ENCODE measurements around the gene ZFYVE26. TPM values are rescaled to one million over a fixed set of nuclear protein-coding genes. Genes with fewer than 3 reads are reported as not detected.

The ZFYVE26 gene
- total RNA-seq, 1 experiment from 2014 or later = 19.9 TPM

- no peak for TF ChIP-seq CTCF (conservative IDR thresholded peaks at IDR 0.05)
Measured at GRCh38 chr14:67815573-67816225, 691 bp downstream of the ZFYVE26 start.

More at GRCh38 chr14:67815573-67816225, 691 bp downstream of the ZFYVE26 start:
- no peak overlapping the region for H3T11ph ChIP-seq (ENCODE audit: low read length)
- H2BK120ac ChIP-seq (ENCODE audit: low read depth, low read length, poor library complexity, severe bottlenecking) = no peak overlapping the region
- no peaks in the 10 kb centered on the region; the same call in 1 of the 2 replicates for H3K79me2 ChIP-seq (ENCODE audit: insufficient read depth, low read length)
- H3K27ac ChIP-seq (ENCODE audit: insufficient read length, low read depth, low read length) = no peak overlapping the region
- no peaks in the 10 kb centered on the region for H3K79me1 ChIP-seq (ENCODE audit: insufficient read depth, low read depth, low read length, poor library complexity, severe bottlenecking)
- H3K4me2 ChIP-seq (ENCODE audit: insufficient read depth, insufficient read length, low read length) = peak overlapping the region; percentile 92
- Mint-ChIP-seq H3K4me3 (peak overlapping the region; percentile 93 to 96), H3K27ac (peak overlapping the region; percentile 77 to 97 (median 96)), H3K4me1 (peaks cover 21 to 30% of the 10 kb centered on the region in 2 experiments), H3K36me3 (ENCODE audit: insufficient read depth in 1 of 3, low read depth in 3 of 3) (peaks cover 3 to 15% (median 12%) of the 10 kb centered on the region in 3 experiments; a peak in 5 of 7 replicates), H3K9me3 (no peaks in the 10 kb centered on the region), H3K27me3 (ENCODE audit: low read depth) (no peaks in the 10 kb centered on the region)
- H4K20me1 ChIP-seq (ENCODE audit: control insufficient read depth, insufficient read depth, insufficient read length) = no peaks in the 10 kb centered on the region
- no peak overlapping the region; the same call in 1 of the 2 replicates for H3K14ac ChIP-seq (ENCODE audit: insufficient read depth, low read length)
- H3K4ac ChIP-seq (ENCODE audit: low read depth, low read length) = no peak overlapping the region
- no peak overlapping the region for H2BK15ac ChIP-seq (ENCODE audit: low read depth, low read length)
- H3K9me3 ChIP-seq (ENCODE audit: control insufficient read depth, low read depth, low read length) = no peaks in the 10 kb centered on the region
- H3K23me2 ChIP-seq (ENCODE audit: insufficient read length, low read depth, low read length, poor library complexity, severe bottlenecking) = peaks cover 10% of the 10 kb centered on the region
- H3K18ac ChIP-seq (ENCODE audit: insufficient read length, low read depth, low read length) = no peak overlapping the region
- H3K9ac ChIP-seq (ENCODE audit: extremely low read depth, insufficient read length, low read length) = peak overlapping the region; percentile 90
- H2BK12ac ChIP-seq (ENCODE audit: insufficient read length, low read depth, low read length) = no peak overlapping the region
- no peak overlapping the region for H4K91ac ChIP-seq (ENCODE audit: insufficient read length, low read depth, low read length)
- no peak overlapping the region for H3K56ac ChIP-seq (ENCODE audit: insufficient read length, low read depth, low read length)
- H2AFZ ChIP-seq (ENCODE audit: low read length) = no peak overlapping the region
- no peak for DNase-seq
- no CpG with 5 or more reads among the region's 14 CpGs for WGBS (ENCODE audit: extremely low coverage, insufficient read length, low lambda C conversion rate)
- H3K27me3 ChIP-seq (ENCODE audit: insufficient read depth, low read length) = no peaks in the 10 kb centered on the region
- H2BK20ac ChIP-seq (ENCODE audit: low read depth, low read length, poor library complexity, severe bottlenecking) = no peak overlapping the region
- H3K23ac ChIP-seq (ENCODE audit: insufficient read length, low read depth, low read length) = no peak overlapping the region
- H3K4me1 ChIP-seq (ENCODE audit: insufficient read depth, low read length) = 0 out of 2 replicates have a peak, but pooled peaks cover 2% of the 10 kb centered on the region
- no peak overlapping the region for H4K8ac ChIP-seq (replicated peaks; ENCODE audit: insufficient read length, low read depth, low read length)
- H4K5ac ChIP-seq (ENCODE audit: insufficient read length, low read depth, low read length) = no peak overlapping the region
- H2AK5ac ChIP-seq (ENCODE audit: insufficient read length, low read length) = no peak overlapping the region
- H2BK5ac ChIP-seq (ENCODE audit: insufficient read length, low read length) = no peak overlapping the region

Measured in H9 (cell line).